Lower leg skin (tissue), 4 donors: ENCODE results near the gene DPEP2. TPM values are rescaled to one million over a fixed set of nuclear protein-coding genes. Genes with fewer than 3 reads are reported as not detected.

ENCODE experiments used
- DNase-seq, 2 donors: peaks; one replicate each; pipeline ENCODE4 v3.0.0-alpha.2; 2019; ENCODE audit warnings: low spot score in 2 of 2
- H3K4me3 ChIP-seq: fragments of 200-600 bp; sonication (generic); 2 replicates; pipeline ENCODE4 v1.5.1; 2017; ENCODE audit warnings: mild to moderate bottlenecking, low read depth; ENCODE audit not compliant: poor library complexity, severe bottlenecking
- POLR2A ChIP-seq, 2 donors: fragments of 450-650 bp; IDR thresholded peaks; one replicate each; pipeline ENCODE4 v1.6.1; 2016 to 2017; ENCODE audit warnings: antibody characterized with exemption in 2 of 2, mild to moderate bottlenecking in 1 of 2, moderate library complexity in 1 of 2
- WGBS, 2 donors: methylation state at CpG; one replicate each; pipeline ENCODE4 v1.1.5; 2018; 5-methylcytosine and 5-hydroxymethylcytosine counted together
- intact Hi-C: fragments of 100-400 bp; cut with DNase I; formaldehyde crosslinking; loops from one replicate; pipeline ENCODE4 v1.15.0; 2023; ENCODE audit warnings: low total_unique reads
- total RNA-seq, 4 donors: library from RNA; depleted of rRNA; stranded (reverse); fragments of >200 nt; gene quantifications; one replicate each; pipeline ENCODE4 v1.1.0, GENCODE V29; 2016
- TF ChIP-seq, protein P1 (sequence below), 3 donors: fragments of 450-650 bp; IDR thresholded peaks; one replicate each; pipeline ENCODE4 v1.5.1; 2016; ENCODE audit warnings: antibody characterized with exemption in 3 of 3, mild to moderate bottlenecking in 3 of 3, moderate library complexity in 2 of 3

DPEP2 gene
- total RNA-seq, 4 donors from 2014 or later = 0.52 to 5.9 (median 1.7) TPM

DNA sequence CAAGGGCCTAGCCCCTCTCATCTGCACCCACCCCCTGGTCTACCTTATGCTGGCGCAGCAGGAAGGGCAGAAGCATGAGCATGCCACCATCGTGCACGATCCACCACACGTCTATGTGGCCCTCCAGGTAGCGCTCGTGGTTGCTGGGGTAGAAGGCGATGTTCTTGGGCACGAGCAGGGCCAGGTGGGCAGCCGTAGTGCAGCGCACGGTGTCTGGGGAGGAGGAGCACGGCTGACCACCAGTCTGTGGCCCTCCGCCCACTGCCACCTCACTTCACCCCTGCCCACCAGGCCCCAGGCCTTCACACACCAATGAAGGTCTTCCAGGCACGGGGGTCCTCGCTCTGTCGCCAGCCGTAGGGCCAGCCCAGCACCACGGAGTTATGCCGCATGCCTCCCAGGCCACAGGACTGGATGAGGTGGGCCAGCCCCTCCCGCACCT lies 53.1 kb downstream of the DPEP2 start:
- TF ChIP-seq, protein P1, sequence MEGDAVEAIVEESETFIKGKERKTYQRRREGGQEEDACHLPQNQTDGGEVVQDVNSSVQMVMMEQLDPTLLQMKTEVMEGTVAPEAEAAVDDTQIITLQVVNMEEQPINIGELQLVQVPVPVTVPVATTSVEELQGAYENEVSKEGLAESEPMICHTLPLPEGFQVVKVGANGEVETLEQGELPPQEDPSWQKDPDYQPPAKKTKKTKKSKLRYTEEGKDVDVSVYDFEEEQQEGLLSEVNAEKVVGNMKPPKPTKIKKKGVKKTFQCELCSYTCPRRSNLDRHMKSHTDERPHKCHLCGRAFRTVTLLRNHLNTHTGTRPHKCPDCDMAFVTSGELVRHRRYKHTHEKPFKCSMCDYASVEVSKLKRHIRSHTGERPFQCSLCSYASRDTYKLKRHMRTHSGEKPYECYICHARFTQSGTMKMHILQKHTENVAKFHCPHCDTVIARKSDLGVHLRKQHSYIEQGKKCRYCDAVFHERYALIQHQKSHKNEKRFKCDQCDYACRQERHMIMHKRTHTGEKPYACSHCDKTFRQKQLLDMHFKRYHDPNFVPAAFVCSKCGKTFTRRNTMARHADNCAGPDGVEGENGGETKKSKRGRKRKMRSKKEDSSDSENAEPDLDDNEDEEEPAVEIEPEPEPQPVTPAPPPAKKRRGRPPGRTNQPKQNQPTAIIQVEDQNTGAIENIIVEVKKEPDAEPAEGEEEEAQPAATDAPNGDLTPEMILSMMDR (IDR thresholded peaks at IDR 0.05) = no peak
- TF ChIP-seq POLR2A (IDR thresholded peaks at IDR 0.05) = no peak
- no peak for DNase-seq
- H3K4me3 ChIP-seq = no peak overlapping the region
- intact Hi-C loops = no loop called here
- 92 to 94% methylated on average over 19 to 20 of the region's 20 CpGs for WGBS, 2 donors

DNA sequence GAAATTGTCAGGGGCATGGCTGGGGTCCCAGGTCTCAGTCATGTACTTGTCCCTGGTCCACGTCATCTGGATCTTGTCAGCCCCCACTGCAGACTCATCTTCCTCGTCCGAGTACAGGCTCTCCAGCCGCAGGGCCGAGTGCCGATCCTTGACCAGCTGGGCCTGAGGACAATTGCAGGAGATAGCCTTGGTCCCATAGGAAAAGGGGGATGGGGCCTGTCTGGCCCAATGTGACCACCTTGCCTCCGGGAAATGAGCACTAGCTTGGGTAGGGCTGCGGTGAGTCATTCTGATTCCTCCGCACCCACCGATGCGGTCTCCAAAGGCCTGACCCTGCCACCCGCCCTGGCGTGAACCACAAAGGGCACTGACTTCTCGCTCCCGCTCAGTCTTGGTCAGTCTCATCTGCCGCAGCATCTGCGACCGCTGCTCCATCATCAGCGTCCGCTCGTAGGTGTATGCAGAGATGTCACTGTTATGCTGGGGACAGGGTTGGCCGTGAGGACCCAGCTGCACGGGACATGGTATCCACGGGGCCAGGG lies 53.8 kb downstream of the DPEP2 start:
- whole genome bisulfite sequencing, 2 donors = 83 to 85% methylated on average over 24 of the region's 24 CpGs
- H3K4me3 ChIP-seq = no peak overlapping the region
- no peak for DNase-seq
- intact Hi-C loops = no loop called here
- TF ChIP-seq, protein P1 (IDR thresholded peaks at IDR 0.05) = no peak
- TF ChIP-seq POLR2A (IDR thresholded peaks at IDR 0.05) = no peak

DNA sequence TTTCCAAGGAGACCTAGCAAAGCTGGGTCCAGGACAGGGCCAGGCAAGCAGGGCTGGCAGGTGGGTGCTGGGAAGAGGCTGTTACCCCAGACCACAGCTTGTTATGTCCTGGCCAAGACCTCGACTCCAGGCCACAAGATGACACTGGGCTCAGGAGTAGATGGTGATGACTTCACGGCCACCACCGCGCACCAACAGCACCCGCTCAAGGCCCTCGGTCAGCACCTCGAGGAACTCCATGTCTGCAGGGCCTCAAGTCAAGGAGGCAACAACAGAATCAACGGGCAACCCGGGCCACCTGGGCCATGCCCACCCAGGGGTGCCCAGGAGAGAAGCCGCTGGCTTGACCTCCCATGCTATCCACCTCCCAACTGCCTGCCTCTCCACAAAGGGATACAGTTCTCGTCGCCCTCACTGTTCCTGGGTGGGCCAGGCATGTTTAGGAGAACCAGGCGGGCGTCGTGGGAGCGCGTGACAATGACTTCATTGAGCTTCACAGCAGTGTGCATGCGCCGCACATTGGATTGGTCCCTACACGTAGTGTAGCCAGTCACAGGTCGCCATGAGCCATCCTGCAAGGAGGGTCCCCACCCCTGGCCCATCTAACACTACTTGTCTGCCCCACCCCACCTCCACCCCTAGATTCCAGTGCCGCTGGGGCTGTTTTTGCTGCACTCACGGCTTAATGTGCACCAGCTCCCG lies 54.4 kb downstream of the DPEP2 start:
- intact Hi-C loops = no loop called here
- WGBS, 2 donors = 83 to 90% methylated on average over 16 to 19 of the region's 24 CpGs
- no peak for DNase-seq
- no peak for TF ChIP-seq POLR2A (IDR thresholded peaks at IDR 0.05)
- TF ChIP-seq, protein P1 (IDR thresholded peaks at IDR 0.05) = no peak
- H3K4me3 ChIP-seq = no peak overlapping the region

DNA sequence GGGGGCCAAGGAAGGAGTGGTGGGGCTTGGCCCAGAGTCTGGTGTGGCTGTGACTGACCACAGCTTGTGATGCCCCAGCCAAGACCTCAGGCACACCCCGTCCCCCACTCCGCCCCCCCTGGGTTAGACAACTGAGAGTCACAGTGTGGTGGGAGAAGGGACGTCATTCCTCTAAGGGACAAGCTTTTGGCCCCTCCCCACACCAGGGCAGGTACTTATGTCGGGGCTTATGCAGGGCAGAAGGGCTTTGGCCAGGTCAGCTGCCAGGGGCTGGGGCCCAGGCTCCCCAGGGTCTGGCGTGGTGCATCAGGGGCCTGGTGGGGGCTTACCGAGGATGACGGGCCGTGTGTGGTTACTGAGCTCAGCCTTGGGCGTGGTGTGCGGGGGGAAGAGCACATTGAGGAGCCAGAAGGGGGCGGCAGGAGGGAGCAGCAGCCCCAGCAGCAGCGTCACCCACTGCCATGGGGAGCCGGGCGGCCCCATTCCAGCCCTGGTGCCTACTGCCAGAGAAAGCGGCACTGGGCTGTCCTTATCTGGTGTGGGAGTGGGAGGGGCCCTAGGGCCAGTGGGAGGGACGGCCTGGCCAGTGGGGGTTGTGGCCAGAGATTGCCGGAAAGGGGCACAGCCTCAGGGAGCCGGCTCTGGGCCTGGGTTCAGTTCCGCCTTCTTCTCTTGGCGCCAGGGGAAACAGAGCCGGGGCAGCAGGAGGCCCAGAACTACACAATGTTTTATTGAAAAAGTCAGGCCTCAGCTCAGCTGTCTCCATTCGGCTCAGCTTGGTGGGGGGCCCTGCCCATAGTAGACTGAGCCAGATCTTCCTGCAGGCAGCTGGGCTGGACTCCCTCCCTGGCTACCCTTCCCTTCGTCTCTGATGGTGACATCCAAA lies 55.4 kb downstream of the DPEP2 start, which contains the start of gene LCAT:
TSS of gene LCAT (minus strand) at position 502 of the 886 bp plus-strand sequence. CDS start at position 483, 19 bp downstream.
- TF ChIP-seq, protein P1 (IDR thresholded peaks at IDR 0.05) = no peak
- TF ChIP-seq POLR2A (IDR thresholded peaks at IDR 0.05) = no peak
- H3K4me3 ChIP-seq = no peak within 1 kb of the TSS
- intact Hi-C loops = no loop called here
- no peak for DNase-seq
- 56 to 65% methylated on average over 18 of the region's 23 CpGs for WGBS, 2 donors

DNA sequence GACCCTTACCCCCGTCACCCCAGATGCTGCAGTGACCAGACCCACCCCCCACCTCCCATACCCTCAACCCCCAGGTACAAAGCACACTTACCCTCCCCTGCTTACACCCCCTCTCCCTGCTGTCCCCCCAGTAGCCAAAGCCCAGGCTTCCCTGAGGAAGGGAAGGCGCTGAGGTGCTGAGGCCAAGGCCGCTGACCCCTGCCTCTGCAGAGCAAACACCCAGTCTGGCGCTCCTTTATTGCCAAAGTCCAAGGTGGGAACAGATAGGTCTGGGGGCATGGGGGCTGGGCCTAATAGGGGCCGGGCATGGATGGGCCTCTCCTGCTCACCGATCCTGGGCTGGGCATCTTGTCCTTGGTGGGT lies 56.0 kb downstream of the DPEP2 start:
- intact Hi-C loops = no loop called here
- no peak overlapping the region for H3K4me3 ChIP-seq
- TF ChIP-seq, protein P1 (IDR thresholded peaks at IDR 0.05) = no peak
- no peak for TF ChIP-seq POLR2A (IDR thresholded peaks at IDR 0.05)
- no peak for DNase-seq
- WGBS, 2 donors = 87 to 89% methylated on average over 6 of the region's 6 CpGs
